Muscle layer of duodenum (tissue), 2 donors: ENCODE measurements around the gene WDR36.
"Not testable (repeated sequence)": the region's sequence is repeated elsewhere in the genome, so short reads cannot be mapped to it uniquely, and the experiment has no call there.

ENCODE experiments used
- H3K27ac ChIP-seq: one replicate; pipeline ENCODE4 v1.7.0; 2013; ENCODE audit warnings: mild to moderate bottlenecking, low read length
- H3K27me3 ChIP-seq: one replicate; pipeline ENCODE4 v1.7.0; 2013; ENCODE audit warnings: low read depth, mild to moderate bottlenecking, control low read depth, low read length
- H3K36me3 ChIP-seq, 2 donors: one replicate each; pipeline ENCODE4 v1.7.0; 2013; ENCODE audit warnings: low read length in 2 of 2, control low read depth in 1 of 2, mild to moderate bottlenecking in 1 of 2; ENCODE audit not compliant: insufficient read depth in 2 of 2, control insufficient read depth in 1 of 2
- H3K4me1 ChIP-seq, 2 donors: one replicate each; pipeline ENCODE4 v1.7.0; 2013; ENCODE audit warnings: low read length in 2 of 2, mild to moderate bottlenecking in 2 of 2, control low read depth in 1 of 2, moderate library complexity in 1 of 2; ENCODE audit not compliant: insufficient read depth in 2 of 2, control insufficient read depth in 1 of 2
- H3K4me3 ChIP-seq, 2 donors: one replicate each; pipeline ENCODE4 v1.7.0; 2013; ENCODE audit warnings: low read length in 2 of 2, low read depth in 1 of 2, mild to moderate bottlenecking in 1 of 2
- H3K9me3 ChIP-seq, 2 donors: one replicate each; pipeline ENCODE4 v1.7.0; 2013; ENCODE audit warnings: low read length in 2 of 2, control low read depth in 1 of 2, mild to moderate bottlenecking in 1 of 2; ENCODE audit not compliant: control insufficient read depth in 1 of 2
- donor health status: healthy.

Gene WDR36

DNA sequence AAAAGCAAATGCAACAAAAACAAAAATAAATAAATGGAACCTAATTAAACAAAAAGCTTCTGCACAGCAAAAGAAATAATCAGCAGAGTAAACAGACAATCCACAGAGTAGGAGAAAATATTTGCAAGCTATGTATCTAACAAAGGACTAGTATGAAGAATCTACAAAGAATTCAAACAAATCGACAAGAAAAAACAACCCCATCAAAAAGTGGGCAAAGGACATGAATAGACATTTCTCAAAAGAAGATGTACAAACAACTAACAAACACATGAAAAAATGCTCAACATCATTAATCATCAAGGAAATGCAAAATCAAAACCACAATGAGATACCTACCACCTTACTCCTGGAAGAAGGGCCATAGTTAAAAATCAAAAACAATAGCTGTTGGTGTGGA lies 49.3 kb downstream of the WDR36 start:
- not testable (repeated sequence) for H3K4me1 ChIP-seq, H3K9me3 ChIP-seq, H3K4me3 ChIP-seq, H3K27me3 ChIP-seq, H3K36me3 ChIP-seq, H3K27ac ChIP-seq

DNA sequence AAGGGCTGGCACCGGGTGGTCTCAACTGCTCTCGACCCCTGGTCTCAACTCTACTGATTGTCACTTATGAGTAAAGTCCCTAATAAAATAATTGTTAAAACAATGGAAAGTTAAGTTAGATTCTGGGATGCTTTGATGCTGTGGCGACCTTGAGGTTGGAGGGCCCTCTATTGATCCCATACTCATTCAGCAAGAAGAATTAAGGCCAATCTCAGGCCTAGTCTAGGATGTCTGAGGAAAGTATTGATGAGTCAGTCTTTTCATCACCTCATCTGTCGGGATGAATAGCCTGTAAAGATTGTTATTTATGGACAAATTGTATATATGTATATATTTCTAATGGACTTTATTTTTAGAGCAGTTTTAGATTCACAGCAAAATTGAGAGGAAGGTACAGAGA lies 50.8 kb downstream of the WDR36 start:
- no peak overlapping the region for H3K4me3 ChIP-seq
- H3K9me3 ChIP-seq = no peaks in the 10 kb centered on the region
- no peak overlapping the region for H3K27ac ChIP-seq
- no peaks in the 10 kb centered on the region for H3K4me1 ChIP-seq
- H3K27me3 ChIP-seq = no peaks in the 10 kb centered on the region
- no peaks in the 10 kb centered on the region for H3K36me3 ChIP-seq

DNA sequence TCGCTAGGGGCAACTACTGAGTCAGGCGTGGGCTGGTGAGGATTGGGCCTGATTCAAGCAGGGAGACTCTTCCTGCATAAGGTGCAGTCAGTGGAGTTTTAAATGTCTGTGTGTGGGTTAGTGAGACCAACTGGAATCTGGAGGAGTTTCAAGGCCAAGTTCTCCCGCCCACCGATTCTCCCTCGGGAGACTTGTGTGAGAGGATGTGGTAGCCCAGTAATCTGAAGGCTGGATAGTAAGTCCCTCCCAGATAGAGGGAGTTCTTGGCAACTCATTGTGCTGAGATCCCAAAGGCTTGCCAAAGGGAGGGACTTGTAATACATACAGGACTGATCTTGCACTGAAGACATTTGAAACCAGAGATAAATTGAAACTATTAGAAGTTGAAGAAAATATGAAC lies 51.8 kb downstream of the WDR36 start:
- Histone ChIP-seq H3K9me3 (no peaks in the 10 kb centered on the region), H3K4me1 (no peaks in the 10 kb centered on the region), H3K27me3 (no peaks in the 10 kb centered on the region), H3K4me3 (no peak overlapping the region), H3K36me3 (no peaks in the 10 kb centered on the region), H3K27ac (no peak overlapping the region)

DNA sequence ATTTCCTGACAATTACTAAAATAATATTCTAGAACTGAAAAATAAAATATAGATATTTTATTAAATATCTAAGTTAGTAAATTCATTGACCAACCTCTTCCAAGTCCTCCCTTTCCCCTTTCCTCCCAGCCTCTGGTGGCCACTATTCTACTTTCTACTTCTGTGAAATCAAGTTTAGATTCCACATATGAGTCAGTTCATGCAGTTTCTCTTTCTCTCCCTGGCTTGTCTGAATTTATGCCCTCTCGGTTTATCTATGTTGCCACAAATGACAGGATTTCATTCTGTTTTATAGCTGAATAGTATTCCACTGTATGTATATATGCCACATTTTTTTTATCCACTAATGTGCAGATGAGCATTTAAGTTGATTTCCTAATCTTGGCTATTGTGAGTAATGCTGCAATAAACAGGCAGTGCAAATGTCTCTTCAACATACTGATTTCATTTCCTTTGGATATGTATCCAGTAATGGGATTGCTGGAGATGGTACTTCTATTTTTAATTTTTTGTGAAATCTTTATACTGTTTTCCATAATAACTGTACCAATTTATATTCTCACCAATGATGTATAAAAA lies 52.3 kb downstream of the WDR36 start:
- Histone ChIP-seq H3K36me3 (no peaks in the 10 kb centered on the region), H3K27me3 (no peaks in the 10 kb centered on the region), H3K4me3 (no peak overlapping the region), H3K27ac (no peak overlapping the region), H3K4me1 (no peaks in the 10 kb centered on the region), H3K9me3 (no peaks in the 10 kb centered on the region)

DNA sequence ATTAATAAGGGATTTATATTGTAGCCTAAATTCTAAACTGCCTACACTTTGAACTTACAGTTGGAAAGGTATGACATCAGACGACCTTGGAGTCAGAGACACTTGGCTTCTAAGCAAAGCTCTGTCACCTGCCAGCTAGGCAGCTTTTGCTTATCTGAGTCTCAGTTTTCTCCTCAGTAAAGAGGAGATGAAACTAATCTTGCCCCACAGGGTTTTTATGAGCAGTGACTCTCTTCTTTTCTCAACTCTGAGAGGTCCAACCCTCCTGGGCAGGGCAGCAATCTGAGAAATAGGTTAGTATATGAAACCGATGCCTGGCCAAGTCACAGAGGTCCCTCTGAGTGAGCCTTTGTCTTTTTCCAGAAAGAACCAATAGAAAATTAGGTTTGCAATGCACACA lies 53.9 kb downstream of the WDR36 start:
- H3K9me3 ChIP-seq = no peaks in the 10 kb centered on the region
- H3K4me3 ChIP-seq = no peak overlapping the region
- no peaks in the 10 kb centered on the region for H3K4me1 ChIP-seq
- H3K27ac ChIP-seq = no peak overlapping the region
- H3K36me3 ChIP-seq = no peaks in the 10 kb centered on the region
- H3K27me3 ChIP-seq = no peaks in the 10 kb centered on the region

DNA sequence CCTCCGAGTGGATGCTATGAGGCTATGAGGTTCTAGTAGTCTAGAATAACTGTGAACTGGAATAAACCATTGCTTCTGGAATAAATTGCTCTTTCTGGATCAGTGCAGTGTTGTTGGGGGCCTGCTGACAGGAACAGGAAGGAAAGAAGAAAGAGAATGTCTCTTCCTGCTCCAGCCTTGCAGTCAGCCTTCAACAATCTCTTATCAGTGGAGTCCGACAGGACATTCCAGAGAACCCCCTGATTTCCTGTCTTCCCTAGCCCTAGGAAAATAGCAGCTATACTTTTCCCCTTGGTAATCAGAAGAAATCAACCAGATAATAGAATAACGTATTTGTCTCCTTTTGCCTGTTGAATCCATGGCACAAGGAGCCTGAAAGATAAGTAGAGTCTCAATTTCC lies 55.4 kb downstream of the WDR36 start:
- Histone ChIP-seq H3K4me1 (no peaks in the 10 kb centered on the region), H3K4me3 (no peak overlapping the region), H3K9me3 (no peaks in the 10 kb centered on the region), H3K27me3 (no peaks in the 10 kb centered on the region), H3K27ac (no peak overlapping the region), H3K36me3 (no peaks in the 10 kb centered on the region)

DNA sequence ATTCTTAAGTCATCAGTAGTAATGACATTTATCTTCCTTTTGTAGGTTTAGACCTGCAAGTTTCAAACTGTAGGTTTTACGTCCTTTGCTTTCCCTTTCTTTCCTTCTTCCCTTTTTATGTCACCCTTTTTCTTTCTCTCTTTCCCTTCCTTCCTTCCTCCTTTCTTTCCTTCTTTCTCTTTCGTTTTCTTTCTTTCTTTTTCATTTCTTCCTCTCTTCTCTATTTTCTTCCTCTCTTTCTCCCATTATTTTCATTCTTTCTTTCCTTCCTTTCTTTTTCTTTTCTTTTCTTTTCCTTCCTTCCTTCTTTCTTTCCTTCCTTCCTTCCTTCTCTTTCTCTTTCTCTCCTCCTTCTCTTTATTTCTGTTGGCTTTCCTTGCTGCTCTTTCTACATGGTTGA lies 59.9 kb downstream of the WDR36 start:
- Histone ChIP-seq H3K4me1 (no peaks in the 10 kb centered on the region), H3K4me3 (no peak overlapping the region), H3K27ac (no peak overlapping the region), H3K27me3 (no peaks in the 10 kb centered on the region), H3K9me3 (no peaks in the 10 kb centered on the region), H3K36me3 (no peaks in the 10 kb centered on the region)

DNA sequence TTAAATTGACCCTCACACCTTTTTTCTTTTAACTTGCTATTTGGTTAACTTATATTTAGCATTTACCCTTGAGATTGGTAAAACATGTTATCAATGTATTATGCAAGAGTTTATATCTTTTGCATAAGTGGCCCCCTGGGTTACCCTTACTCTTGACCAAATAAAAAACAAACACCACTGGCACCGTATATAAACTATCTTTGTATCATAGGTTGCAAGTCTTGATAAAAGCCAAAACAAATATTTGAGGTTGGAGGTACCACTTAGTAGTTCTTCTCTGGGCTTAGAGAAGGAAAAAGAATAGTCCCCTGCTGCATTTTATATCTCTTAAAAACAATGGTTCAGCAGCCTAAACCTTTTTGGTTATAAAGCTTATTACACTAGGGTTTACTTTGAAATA lies 61.3 kb downstream of the WDR36 start:
- Histone ChIP-seq H3K9me3 (no peaks in the 10 kb centered on the region), H3K27ac (no peak overlapping the region), H3K27me3 (no peaks in the 10 kb centered on the region), H3K36me3 (no peaks in the 10 kb centered on the region), H3K4me3 (no peak overlapping the region), H3K4me1 (no peaks in the 10 kb centered on the region)

DNA sequence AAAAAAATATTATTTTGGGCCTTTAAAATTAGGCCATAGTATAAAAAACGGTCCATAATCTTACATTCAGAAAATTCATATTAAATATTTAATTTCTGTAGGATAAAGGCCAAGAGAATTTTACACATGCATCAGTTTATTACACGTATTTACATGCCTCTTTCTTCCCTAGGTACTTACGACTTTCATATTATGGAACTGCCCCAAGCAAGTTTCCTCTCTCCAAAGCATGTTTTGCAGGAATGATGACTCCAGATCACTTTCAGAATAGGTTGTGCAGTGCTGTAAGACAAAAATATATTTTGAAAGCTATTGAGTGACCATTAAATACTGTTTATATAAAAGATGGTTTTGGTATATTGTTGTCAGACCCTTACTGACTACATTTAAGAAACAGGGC lies 61.8 kb downstream of the WDR36 start:
- no peak overlapping the region for H3K4me3 ChIP-seq
- H3K9me3 ChIP-seq = no peaks in the 10 kb centered on the region
- no peaks in the 10 kb centered on the region for H3K36me3 ChIP-seq
- no peaks in the 10 kb centered on the region for H3K4me1 ChIP-seq
- H3K27me3 ChIP-seq = no peaks in the 10 kb centered on the region
- H3K27ac ChIP-seq = no peak overlapping the region

DNA sequence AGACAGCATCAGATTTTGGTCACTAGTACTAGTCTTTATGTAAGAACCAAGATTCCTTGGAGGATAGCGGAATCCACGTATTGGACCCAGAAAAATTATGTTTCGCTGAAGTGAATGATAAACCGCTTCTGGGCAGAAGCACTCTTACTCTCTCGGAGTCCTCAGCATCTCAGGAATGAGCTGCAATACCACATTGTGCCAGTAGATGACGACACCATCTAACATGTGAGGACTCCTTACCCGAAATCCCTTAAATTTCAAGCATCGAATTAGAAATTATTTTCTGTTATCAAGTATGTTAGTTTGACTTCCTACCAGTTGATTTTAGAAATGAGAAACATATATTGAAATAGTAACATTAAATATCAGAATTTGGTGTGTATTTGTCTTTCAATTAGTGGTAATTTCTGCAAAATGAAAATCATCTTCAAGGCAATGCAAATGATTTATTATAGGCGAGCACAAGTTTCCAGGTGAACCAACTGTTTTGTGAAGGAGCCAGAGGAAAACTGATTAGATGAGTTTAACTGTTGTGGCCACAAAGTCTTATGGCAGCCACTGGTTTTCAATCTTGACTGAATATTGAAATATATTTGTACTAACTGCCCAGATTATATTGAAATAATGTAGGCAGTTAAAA lies 66.1 kb downstream of the WDR36 start:
- Histone ChIP-seq H3K36me3 (no peaks in the 10 kb centered on the region), H3K9me3 (no peaks in the 10 kb centered on the region), H3K27ac (no peak overlapping the region), H3K4me3 (no peak overlapping the region), H3K27me3 (no peaks in the 10 kb centered on the region), H3K4me1 (no peaks in the 10 kb centered on the region)

DNA sequence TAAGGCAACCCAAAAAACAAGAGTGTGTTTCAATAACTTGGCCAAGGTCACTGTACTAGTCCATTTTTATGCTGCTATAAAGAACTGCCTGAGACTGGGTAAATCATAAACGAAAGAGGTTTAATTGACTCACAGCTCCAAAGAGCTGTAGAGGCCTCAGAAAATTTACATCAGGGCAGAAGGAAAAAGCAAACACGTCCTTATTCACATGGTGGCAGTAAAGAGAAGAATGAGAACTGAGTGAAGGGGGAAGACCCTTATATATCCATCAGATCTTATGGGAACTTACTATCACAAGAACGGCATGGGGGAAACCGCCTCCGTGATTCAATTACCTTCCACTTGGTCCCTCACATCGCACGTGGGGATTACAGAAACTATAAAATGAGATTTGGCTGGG lies 67.7 kb downstream of the WDR36 start:
- Histone ChIP-seq H3K4me3 (no peak overlapping the region), H3K36me3 (no peaks in the 10 kb centered on the region), H3K27ac (no peak overlapping the region), H3K27me3 (no peaks in the 10 kb centered on the region), H3K4me1 (no peaks in the 10 kb centered on the region), H3K9me3 (no peaks in the 10 kb centered on the region)

DNA sequence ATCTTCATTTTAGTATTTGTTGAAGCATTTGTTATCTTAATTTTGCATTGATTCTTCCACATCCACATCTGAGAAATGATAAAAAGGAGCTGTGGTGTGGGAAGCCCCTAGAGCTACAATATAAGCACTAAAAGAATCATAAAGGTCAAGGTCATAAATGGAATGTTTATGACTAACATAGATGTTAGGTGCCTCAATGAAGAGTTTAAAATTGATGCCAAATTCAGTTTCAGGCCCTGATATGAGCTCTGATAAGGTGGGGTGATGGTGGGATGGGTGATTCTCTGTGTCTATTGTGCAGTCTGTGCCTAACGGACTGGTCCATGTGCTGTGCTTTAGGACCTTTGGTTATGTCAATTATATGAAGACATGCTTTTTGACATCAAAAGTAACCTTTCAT lies 70.9 kb downstream of the WDR36 start:
- Histone ChIP-seq H3K4me1 (no peaks in the 10 kb centered on the region), H3K27me3 (no peaks in the 10 kb centered on the region), H3K9me3 (no peaks in the 10 kb centered on the region), H3K27ac (no peak overlapping the region), H3K4me3 (no peak overlapping the region), H3K36me3 (no peaks in the 10 kb centered on the region)
